GM18861 (cell line): Measurements from ENCODE around the gene ARID1B.
A peak's percentile ranks its signal among the peaks of the same experiment; 100 is the strongest.
"Not testable (repeated sequence)": the region's sequence is repeated elsewhere in the genome, so short reads cannot be mapped to it uniquely, and the experiment has no call there.

Experiments
- ATAC-seq: cut with Tn5 transposase; IDR thresholded peaks from one replicate; pipeline ENCODE4 v1.9.1; 2021; ENCODE audit not compliant: unreplicated experiment

Gene ARID1B

DNA sequence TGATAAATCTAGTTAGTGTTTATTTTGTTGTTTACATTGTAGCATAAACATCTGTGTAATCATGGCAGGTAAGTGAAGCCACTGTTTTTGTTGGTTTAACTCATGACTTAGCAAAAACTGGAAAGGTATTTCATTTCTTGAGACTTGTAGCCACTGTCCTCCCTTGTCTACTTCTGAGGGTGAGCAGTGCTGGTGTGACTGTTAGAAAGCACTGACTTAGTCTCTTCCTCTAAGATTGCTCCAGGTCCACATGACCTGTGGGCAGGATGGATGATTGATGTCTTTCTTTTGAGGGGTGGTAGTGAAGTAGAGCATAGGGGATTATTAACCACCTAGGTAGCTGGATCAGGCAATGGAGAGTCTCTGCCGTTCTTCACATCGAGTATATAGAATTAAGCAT, 203.8 kb downstream of the ARID1B start:
- ATAC-seq, result no peak

DNA sequence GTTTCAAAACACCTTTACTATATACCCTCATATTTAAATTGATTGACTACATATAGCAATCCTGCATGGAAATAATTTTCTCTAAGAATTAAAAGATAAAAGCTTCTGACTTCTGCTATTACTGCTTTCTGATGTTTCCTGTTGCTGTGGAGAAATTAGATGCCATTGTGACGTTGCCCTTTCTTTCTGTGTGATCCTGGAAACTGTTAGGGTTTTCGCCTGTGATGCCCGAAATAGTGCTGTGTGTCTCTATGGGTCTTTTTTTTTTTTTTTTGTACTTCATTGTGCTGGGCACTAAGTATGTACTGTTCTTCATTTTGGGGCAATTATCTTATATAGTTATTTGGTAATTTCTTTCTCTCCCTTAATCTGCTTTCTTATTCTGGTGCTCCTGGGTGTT, 205.0 kb downstream of the ARID1B start:
- no peak for ATAC-seq

DNA sequence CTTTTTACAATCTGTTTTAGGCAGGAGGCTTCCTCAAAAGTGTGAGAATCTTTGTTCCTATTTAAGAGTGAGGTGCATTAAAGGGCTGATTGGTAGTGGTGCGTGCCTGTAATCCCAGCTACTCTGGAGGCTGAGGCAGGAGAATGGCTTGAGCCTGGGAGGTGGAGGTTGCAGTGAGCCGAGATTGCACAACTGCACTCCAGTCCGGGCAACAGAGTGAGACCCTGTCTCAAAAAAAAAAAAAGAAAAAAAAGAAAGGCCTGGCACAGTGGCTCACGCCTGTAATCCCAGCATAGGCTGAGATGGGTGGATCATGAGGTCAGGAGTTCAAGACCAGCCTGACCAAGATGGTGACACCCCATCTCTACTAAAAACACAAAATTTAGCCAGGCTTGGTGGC, 205.7 kb downstream of the ARID1B start:
- ATAC-seq, result not testable (repeated sequence)

DNA sequence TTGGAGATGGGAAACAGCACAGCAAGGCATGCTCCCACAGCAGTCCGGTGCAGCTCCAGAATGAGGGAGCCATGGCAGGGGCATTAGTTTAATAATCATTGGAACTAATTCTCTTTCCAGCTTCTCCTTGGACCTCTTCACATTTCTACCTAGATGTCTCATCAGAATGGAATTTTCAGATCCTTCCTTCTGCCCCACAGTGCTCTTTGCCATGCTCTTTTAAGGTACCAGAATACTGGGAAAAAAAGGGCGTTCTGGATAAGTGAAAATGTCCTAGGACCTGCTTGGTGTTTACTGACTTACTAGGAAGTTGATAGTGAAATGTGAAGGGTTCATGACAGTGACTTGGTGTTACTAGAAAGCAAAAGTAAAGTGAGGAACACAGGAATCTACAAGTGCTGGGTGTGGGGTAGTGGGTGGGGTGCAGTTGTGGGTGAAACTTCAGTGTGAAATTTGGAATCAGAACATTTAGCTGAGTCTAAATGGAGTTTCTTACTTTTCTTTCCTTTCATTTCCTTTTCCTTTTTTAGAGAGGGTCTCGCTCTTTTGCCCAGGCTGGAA, 207.1 kb downstream of the ARID1B start:
- no peak for ATAC-seq

DNA sequence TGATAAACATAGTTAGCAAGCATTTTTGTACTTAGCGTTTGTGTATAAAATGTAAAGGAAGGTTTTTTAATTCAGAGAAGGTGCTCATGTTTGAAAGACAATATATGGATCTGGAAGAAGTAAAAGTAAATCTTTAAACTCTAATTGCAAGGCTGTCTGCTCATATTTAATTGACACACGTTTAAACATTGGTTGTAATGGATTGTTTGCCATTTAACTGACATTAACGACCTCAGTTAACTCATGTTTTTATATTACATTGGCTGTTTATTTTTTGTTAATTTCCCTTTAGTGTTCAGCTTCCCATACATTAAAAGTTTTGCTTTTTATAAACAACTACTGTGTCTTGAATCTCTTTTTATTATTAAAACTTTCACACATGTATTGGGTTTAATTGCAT, 208.1 kb downstream of the ARID1B start:
- ATAC-seq, result no peak

DNA sequence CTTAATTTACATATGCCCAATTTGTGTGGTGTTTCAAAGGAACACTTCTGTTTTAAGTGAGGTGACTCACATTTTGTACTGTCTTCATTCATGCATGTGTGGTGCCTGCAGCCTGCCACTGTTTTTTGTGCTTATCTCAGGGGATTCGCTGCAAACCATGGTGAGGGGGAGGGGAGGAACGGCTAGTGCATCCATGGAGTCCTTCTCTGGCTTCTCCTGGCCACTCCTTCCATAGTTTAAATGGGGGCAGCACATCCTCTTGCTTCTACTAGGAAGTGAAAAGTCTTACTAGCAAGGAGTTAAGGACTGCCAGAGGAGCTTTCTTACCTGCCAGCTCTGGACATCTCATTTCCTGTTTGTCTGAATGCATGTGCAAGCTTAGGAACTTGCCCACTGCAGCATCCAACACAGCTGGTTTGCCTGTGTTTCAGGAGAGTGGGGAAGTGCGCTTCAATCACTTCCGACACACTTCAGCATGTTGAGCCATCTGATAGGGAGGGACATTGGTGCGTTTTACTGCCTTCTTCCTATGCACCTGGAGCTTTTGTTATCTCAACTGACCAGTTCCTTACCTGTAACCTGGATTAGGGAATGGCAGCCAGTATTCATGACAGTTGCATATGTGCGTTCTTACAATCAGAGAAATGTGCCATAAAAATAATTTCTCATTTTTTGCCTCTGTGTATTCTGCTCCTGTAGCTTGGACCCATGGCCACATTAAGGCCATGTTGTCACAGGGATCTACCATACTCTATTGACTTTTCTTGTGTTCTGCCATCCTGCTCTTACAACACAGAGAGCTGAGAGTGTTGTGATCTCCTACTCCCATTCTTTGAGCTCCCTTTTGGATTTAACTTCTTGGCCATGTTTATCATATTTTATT, 211.3 kb downstream of the ARID1B start:
- peak; percentile 54 for ATAC-seq

DNA sequence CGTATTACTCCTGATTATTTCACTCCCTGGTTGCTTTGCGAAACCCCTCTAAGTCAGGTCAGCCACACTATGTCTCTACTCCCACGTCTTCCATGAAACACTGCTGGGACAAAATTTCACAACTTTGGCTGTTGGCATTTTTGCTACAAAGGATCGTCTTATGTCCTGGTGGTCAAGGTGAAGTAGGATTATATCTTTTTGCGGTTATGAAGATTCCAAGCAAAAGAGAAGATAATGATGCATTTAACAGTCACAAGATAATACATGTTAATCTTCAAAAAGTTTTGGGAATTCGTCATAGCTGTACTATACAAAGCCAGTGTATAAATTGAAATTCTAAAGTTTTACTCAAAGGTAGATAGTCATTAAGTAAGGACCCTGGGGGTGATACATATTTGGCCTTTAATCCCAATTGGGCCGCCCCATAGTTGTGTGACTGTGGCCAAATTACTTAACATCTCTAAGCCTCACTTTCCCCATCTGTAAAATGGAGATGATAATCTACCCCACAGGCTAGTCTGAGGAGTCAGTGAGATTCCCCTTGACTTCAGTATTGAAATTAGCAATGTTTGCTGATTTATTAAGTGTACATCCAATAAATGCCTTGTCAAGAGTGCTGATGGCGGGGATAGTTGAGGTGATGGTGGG, 212.1 kb downstream of the ARID1B start:
- no peak for ATAC-seq

DNA sequence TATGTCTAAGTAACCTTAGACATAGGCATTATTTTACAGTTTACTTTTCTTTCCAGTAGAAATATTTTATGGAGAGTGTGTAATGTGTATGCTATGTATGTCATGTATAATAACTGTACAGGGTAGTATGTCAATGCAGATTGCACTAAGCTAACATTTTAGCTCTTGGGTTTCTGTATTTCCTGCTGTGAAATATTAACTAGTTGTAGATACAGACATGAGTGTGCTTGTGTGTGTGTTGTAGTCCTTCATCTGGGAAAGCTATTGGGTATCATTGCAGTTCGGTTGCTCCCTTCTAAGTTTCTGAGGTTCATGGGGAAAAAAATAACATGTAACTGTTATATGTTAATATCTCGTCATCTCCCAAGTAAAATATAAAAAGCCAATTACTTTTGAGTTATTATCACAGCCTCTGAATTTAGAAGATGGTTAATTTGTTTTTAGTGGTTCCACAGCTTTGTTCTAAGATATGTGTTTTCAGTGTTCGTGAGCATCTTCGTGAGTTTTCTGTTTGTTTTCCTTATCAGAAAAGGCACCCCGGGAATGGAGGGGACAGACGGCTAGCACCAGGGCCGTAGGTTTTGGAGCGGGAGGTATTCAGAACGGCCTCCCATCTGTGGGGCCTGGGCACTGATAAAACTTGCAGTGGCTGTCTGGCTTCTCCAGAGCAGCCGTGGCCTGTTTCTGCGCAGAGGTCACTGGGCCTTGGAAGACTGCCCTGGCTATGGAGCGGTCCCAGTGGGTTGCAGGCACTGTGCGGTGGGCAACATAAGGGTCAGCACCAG, 215.0 kb downstream of the ARID1B start:
- ATAC-seq, result peak; percentile 46

DNA sequence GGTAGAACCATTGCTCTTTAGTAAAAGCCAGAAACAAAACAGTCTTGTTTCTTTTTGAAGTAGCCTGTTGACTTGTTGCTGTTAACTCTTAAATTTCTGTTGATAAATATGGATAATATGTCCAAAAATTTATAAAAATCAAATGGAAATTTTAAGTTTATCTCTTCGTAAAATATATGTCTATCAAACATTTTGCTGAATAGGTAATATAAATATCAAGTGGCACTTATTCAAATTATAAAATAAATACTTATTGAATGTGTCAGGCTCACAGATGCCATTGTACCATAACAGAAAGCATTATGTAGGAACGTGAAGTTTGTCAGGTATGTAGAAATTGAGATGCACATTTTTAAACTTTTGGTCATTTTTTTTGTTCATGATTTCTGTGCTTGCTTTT, 216.5 kb downstream of the ARID1B start:
- ATAC-seq, result no peak

DNA sequence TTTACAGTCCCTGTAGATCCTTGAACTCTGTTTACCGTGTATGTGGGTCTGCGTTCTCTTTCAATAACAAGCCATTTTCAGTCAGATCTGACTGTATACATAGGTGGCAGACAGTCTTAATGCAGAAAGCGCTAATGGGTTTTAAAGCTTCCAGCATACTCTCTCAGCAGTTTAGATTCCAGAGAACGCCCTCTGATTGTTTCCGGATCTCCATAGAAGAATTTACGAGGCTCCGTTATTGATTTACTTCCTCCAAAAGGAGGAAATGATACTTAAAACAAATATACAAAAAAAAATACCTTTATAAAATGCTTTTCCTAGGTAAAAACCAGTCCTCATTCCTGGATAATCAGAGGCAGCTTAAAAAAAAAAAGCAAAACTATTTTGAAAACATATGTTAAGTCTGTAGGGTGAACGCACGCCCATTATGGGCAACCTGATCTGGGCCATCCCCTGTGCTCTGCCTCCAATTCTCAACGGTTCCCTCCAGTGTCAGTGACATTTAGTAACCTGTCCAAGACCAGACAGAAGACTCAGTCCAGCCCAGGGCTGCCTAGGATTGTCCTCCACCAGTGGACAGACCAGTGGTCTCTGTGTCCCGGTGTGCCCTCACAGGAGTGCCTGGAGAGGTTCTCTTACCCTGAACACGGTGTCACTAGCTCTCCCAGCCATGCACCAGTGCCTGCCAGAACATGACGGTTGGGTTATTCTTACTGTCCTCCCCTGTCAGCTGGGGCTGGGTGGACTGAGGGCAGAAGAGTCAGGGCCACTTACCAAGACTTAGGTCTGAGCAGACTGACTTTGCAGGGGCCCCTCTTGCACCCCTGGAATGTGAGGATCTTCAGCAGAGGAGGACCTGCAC, 217.3 kb downstream of the ARID1B start:
- ATAC-seq, result no peak

DNA sequence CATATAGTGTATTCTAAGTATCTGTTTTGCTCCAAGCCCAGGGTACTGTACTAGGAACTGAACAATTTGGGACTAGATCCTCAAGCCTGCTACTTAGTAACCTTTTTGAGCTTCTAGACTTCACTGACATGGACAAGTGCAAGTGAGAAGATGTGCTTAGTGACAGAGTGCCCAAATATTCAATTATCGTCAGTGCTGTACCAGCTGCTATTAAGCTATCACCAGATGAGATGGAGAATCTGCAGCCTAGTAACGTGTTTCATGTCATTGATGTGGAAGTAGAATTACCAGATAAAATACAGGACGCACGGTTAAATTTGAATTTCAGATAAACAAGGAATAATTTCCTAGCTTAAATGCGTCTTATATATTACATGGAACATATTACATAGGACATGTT, 218.3 kb downstream of the ARID1B start:
- ATAC-seq, result no peak

DNA sequence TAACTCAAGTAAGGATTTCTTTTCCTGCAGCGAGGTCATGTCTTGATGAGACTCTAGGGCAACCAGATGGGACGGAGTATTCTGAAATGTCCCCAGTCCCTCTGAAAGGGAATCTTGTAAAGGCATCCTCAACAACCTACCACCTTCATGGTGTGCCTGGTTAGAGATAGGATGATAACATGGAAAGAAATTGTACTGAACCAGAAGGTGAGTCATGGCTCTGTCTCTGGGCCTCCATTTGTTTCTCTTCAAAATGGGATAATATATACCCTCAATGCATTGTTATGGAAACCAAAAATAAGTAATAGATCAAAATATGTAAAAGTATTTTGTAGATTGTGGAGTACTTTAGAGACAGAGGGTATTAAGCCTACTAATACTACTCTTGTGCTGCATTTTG, 219.1 kb downstream of the ARID1B start:
- ATAC-seq, result no peak

DNA sequence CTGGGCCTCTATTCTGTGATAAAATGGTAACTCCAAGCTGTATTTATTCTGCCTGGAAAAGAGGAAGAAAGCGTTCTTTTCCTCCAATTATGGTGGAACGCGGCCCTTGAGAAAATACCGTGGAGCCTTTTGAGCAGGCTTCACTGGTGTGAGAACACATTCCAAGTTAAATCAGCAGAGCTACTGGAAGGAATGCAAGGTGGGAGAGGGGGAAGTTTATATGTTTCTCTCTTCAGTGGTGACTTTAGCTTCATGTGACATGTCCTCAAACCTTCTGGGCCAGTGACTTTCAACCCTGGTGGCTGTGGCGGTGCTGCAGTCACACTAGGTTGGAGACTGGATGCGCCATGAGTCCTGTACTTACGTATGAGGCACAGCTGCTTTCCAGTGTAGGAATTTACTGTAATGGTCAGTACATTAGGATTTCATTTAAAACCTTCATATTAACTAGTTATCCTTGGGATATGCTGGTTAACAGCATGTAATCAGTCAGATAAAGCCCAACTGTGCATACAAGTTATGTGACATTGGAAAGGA, 221.7 kb downstream of the ARID1B start:
- ATAC-seq, result no peak

DNA sequence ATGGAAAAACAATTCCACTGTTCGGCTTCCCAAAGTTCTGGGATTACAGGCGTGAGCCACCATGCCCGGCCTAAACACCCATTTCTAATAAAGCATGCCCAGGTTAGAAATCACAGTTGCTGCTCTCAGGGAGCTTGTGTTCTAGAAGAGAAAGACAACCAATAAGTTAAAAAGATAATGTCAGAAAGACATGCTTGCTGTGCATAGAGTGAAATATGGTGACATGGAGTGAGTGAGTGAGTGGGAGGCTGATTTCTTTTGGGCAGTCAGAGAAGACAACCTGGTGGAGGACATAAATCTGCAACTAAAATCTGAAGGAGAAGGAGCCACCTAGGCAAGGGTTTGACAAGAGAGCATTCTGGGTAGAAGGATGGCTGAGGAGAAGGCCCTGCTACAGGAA, 222.6 kb downstream of the ARID1B start:
- no peak for ATAC-seq

DNA sequence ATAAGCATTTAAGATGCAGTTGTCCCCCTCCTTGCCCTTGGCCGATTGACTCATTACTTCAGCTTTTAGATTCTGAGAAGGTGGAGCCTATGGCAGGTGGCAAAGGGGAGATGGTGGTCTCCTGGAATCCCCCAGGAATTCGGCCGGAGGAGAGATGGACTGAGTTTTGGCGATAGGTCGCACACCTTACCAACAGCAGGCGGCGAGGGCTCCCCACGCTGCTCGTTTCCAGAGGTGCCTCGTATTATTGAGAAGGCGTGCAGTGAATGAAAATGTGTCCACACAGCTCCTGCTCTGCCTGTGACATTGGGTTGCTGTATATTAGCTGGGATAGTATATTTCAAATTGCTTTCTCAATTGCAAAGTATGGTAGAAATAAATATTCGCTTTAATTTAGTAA, 224.5 kb downstream of the ARID1B start:
- no peak for ATAC-seq

DNA sequence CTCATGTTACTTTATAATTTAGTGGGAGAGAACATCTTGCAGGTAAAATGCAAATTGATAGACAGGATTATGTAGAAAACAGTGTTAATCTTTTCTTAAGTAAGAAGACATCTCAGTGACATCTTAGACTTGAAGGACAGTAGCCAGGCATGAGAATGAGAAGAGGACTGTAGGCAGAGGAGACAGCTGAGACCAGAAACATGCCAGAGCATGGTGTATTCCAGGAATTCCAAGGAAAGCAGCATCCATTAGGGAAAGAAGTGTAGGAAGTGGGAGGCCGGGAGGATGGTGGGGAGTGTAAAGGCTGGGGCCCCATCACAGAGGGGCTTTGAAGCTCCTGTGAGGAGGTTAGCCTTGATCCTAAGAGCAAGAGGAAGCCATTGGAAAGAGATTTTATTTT, 225.6 kb downstream of the ARID1B start:
- no peak for ATAC-seq

DNA sequence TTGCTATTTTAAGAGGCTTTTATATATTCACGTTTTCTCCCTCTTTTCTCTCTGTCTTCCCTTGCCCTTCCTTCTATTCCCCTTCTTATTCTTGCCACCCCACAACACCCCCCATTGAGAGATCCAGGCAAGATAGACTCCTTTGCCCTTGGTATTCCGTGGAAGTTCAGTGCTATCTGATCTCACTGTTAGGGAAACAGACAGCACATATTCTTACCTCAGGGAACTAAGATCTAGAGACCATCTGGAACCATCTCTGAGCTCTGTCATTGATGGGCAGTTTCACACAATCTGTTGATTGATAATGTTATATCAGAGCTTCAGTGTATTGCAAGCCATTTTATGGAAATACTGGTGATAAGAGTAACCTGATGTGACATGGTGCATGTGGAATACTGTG, 228.8 kb downstream of the ARID1B start:
- no peak for ATAC-seq

DNA sequence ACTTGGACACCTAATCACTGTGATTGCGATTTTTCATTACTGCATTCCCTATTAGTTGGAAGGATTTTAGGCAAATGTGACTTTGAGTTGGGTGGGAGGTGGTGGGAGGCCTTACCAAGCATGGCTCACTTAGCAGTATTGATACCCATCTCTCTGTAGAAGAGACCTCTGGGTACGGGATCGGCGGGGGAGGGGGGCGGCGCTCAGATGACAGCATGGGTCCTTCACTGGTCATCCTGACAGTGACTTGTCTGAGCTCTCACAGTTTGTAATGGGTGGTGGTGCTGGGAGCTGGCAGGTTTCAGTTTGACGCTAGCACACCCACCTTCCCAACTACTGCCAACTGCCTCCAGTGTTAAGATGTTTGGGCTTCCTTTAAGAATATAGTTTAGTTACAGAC, 231.4 kb downstream of the ARID1B start:
- ATAC-seq, result no peak

DNA sequence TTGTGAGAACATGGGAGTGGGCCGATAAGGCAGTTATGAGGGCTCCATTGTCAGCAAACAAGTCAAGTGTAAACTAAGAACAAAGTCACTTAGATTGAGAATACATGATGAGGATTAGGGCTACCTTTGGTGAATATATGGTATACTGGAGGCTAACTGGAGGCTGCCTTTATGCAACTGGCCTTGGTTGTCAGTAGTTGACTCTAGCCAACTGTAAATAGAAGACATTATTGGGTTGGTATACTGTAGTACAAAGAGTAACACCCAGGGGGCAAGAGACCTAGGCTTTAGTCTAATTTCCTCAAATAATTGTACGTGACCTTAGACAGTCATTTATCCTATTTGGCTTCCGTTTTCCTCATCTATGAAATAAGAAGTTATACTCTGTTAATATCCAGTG, 235.2 kb downstream of the ARID1B start:
- no peak for ATAC-seq

DNA sequence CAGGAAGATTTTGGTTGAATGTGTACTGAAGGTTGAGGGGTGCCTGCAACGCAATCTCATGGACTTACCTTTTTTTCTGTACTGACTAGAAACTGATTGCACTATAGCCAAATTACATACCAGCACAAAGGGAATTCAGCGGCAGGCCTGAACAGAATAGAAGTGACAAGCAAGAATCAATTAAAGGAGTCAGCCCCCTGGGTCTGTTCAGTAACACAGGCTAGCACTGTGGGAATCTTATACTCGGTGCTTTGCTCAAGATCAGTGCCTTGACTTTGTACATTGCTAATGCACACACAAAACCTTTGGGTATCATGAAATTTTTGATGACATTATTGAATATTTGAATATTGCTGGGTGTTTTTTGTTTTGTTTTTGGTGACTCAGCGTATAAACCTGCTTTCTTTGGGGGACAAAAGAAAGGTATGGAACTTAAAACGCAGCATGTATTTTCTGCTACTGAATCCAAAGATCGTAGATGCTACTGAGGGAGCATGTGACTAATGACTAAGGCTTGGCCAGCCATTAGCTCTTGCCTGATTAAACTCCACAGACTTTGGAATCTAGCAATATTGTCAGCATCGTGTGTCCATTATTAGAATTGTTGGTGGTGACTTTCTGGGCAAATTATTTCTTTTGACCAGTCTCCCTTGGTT, 236.6 kb downstream of the ARID1B start:
- no peak for ATAC-seq
